ENCODE data around the gene HOXA9.

DNA sequence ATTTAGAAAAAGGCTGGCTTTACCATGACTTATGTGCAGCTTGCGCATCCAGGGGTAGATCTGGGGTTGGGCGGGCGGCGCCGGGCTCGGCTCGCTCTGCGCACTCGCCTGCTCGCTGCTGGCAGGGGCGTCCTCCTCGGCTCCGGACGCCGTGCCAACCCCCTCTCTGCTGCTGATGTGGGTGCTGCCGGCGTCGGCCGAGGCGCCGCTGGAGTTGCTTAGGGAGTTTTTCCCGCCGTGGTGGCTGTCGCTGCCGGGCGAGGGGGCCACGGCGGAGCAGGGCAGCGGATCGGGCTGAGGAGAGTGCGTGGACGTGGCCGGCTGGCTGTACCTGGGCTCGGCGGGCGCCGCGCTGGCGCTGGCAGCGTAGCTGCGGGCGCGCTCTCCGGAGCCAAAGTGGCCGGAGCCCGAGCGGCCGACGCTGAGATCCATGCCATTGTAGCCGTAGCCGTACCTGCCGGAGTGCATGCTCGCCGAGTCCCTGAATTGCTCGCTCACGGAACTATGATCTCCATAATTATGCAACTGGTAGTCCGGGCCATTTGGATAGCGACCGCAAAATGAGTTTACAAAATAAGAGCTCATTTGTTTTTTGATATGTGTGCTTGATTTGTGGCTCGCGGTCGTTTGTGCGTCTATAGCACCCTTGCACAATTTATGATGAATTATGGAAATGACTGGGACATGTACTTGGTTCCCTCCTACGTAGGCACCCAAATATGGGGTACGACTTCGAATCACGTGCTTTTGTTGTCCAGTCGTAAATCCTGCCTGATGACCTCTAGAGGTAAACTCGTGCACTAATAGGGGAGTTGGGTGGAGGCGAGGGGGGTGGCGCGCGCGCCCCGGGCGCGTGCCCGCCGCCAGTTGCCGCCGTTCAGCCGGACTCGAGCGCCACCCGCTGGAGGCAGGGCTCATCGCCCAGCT, 22.1 kb downstream of the HOXA9 start, which contains the start of gene HOXA5:
- TF ChIP-seq CTCF (conservative IDR thresholded peaks at IDR 0.05; ENCODE audit: low read depth, low read length) (peak; percentile 98), POLR2A (IDR thresholded peaks at IDR 0.05; ENCODE audit: low read depth, low read length) (peak; percentile 89), CEBPB (IDR thresholded peaks at IDR 0.05; ENCODE audit: low read depth, low read length) (peak; percentile 98), FOS (IDR thresholded peaks at IDR 0.05; ENCODE audit: low read depth, low read length) (peak; percentile 35; the same call in 1 of the 2 replicates), RFX5 (IDR thresholded peaks at IDR 0.05; ENCODE audit: low read depth, low read length) (no peak), BHLHE40 (IDR thresholded peaks at IDR 0.05; ENCODE audit: low read depth, low read length) (peak; percentile 95), MAFK (IDR thresholded peaks at IDR 0.05; ENCODE audit: low read depth, low read length) (no peak)

Data from IMR-90 (cell line).